ENCODE measurements around the gene INSM1.

The INSM1 gene

DNA sequence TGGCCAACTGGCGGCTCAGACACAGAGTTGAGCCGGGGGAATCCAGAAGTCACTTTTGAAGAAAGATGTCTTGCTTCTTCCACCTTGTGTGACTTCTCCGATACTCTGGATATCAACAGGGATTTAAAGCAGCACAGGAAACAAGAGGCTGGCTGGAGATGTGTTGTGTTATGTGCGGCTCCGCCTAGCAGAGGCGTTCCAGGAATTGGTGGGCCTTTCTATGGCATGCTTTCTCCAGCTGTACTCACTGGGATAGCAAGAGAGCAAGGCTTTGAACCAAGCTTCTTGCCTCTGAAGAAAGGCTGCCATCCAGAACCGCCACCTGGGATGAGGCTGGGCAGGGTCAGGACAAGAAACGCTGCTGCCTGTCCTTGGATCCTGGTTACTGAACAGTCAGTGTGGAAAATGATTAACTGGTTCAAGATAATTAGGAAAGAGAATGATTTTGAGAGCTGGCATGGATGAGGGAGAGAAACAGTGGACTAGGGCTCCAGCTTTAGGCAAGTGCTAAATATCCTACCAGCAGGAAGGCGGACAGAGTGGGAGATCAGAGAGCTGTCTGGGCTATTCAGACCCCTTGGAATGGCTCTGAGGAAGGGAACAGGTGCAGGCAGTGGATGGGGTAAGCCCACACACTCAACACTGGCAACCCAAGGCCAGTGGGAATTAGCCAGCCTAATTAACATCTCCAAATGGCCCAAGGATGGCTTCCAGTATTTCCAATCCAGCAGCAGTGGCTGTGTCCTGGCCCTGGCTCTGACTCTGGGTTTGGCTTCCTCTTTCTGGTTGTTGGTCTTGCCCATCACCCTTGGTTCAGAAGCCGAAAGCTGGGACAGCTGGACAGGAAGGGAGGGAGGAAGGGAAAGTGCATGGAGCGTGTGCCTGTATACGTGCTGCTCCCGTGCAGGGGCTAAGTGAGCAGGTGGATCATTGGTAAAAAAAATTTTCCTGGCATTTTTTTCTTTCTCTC, 31.9 kb downstream of the INSM1 start:
- H3K27ac ChIP-seq (ENCODE audit: low read depth, low read length) = no peak overlapping the region
- H2AFZ ChIP-seq (ENCODE audit: insufficient read depth, low read length, poor library complexity) = no peak overlapping the region
- H2AK5ac ChIP-seq (ENCODE audit: low read length) = no peak overlapping the region
- no peak overlapping the region for H4K12ac ChIP-seq (ENCODE audit: low read depth, low read length)
- H3K9me3 ChIP-seq (ENCODE audit: insufficient read depth, low read depth, low read length) = peaks cover 2% of the 10 kb centered on the region
- no peaks in the 10 kb centered on the region for H3K79me1 ChIP-seq (ENCODE audit: low read length)
- WGBS (ENCODE audit: extremely low coverage, insufficient coverage, insufficient read length) = no CpG with 5 or more reads among the region's 13 CpGs
- H3K4me3 ChIP-seq (ENCODE audit: low read depth, low read length) = no peak overlapping the region
- H4K8ac ChIP-seq (ENCODE audit: low read depth, low read length) = no peak overlapping the region
- H4K91ac ChIP-seq (ENCODE audit: low read depth, low read length) = no peak overlapping the region
- H3K36me3 ChIP-seq (ENCODE audit: control insufficient read depth in 1 of 2, insufficient read depth in 2 of 2, low read length in 2 of 2) = no peaks in the 10 kb centered on the region
- peaks cover 3 to 6% of the 10 kb centered on the region in 2 experiments for H3K4me1 ChIP-seq (ENCODE audit: control insufficient read depth in 1 of 2, insufficient read depth in 2 of 2, low read length in 2 of 2)
- no peak overlapping the region for H2BK5ac ChIP-seq (ENCODE audit: low read depth, low read length, poor library complexity)
- no peak overlapping the region for H3K9ac ChIP-seq (ENCODE audit: low read length)
- no peak overlapping the region for H3K23ac ChIP-seq (ENCODE audit: low read length)
- H3K4me2 ChIP-seq (ENCODE audit: low read length) = no peak overlapping the region
- no peak overlapping the region for H2BK12ac ChIP-seq (ENCODE audit: low read length)
- no peak overlapping the region for H3K4ac ChIP-seq (ENCODE audit: low read depth, low read length)
- no peak overlapping the region for H3K18ac ChIP-seq (ENCODE audit: low read length)
- no peak overlapping the region for H3K14ac ChIP-seq (ENCODE audit: low read length)
- H3K79me2 ChIP-seq (ENCODE audit: control insufficient read depth, insufficient read depth, low read length, poor library complexity) = no peaks in the 10 kb centered on the region
- H2BK120ac ChIP-seq (ENCODE audit: insufficient read depth, low read length, poor library complexity) = no peak overlapping the region
- no peaks in the 10 kb centered on the region for H3K27me3 ChIP-seq (ENCODE audit: insufficient read depth, low read length)
- no peak for DNase-seq

DNA sequence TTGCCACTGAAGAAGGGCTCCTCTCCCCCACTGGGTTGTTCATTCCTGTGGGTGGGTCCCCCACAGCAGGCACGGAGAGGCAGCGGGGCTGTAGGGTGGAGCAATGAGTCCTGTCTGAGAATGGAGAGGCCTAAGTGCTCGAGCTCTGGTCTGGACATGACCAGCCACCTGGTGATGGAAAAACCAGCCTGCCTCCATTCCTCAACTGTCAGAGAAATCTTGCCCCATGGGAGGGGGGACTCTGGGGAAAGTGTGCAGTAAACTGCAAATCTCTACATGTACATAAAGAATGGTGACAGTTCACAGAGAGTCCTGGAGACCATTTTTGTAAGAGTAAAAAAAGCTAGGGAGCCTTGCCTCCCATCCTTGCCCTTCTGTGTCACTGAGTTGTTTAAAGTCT, 34.1 kb downstream of the INSM1 start:
- DNase-seq = peak; percentile 27 to 66
- Histone ChIP-seq H3K4me1 (ENCODE audit: control insufficient read depth in 1 of 2, insufficient read depth in 2 of 2, low read length in 2 of 2) (peaks cover 3 to 6% of the 10 kb centered on the region in 2 experiments), H3K4ac (ENCODE audit: low read depth, low read length) (no peak overlapping the region), H2AK5ac (ENCODE audit: low read length) (no peak overlapping the region), H3K4me3 (ENCODE audit: low read depth, low read length) (no peak overlapping the region), H3K4me2 (ENCODE audit: low read length) (no peak overlapping the region), H3K18ac (ENCODE audit: low read length) (no peak overlapping the region), H4K12ac (ENCODE audit: low read depth, low read length) (no peak overlapping the region), H3K27ac (ENCODE audit: low read depth, low read length) (no peak overlapping the region), H3K36me3 (ENCODE audit: control insufficient read depth in 1 of 2, insufficient read depth in 2 of 2, low read length in 2 of 2) (no peaks in the 10 kb centered on the region), H2AFZ (ENCODE audit: insufficient read depth, low read length, poor library complexity) (no peak overlapping the region), H3K79me2 (ENCODE audit: control insufficient read depth, insufficient read depth, low read length, poor library complexity) (no peaks in the 10 kb centered on the region), H3K27me3 (ENCODE audit: insufficient read depth, low read length) (no peaks in the 10 kb centered on the region), H3K9me3 (ENCODE audit: insufficient read depth, low read depth, low read length) (peaks cover 2% of the 10 kb centered on the region), H4K91ac (ENCODE audit: low read depth, low read length) (no peak overlapping the region), H3K23ac (ENCODE audit: low read length) (no peak overlapping the region), H3K14ac (ENCODE audit: low read length) (no peak overlapping the region), H3K79me1 (ENCODE audit: low read length) (no peaks in the 10 kb centered on the region), H3K9ac (ENCODE audit: low read length) (no peak overlapping the region), H4K8ac (ENCODE audit: low read depth, low read length) (no peak overlapping the region), H2BK12ac (ENCODE audit: low read length) (no peak overlapping the region), H2BK5ac (ENCODE audit: low read depth, low read length, poor library complexity) (no peak overlapping the region), H2BK120ac (ENCODE audit: insufficient read depth, low read length, poor library complexity) (no peak overlapping the region)
- WGBS (ENCODE audit: extremely low coverage, insufficient coverage, insufficient read length) = no CpG with 5 or more reads among the region's 3 CpGs

DNA sequence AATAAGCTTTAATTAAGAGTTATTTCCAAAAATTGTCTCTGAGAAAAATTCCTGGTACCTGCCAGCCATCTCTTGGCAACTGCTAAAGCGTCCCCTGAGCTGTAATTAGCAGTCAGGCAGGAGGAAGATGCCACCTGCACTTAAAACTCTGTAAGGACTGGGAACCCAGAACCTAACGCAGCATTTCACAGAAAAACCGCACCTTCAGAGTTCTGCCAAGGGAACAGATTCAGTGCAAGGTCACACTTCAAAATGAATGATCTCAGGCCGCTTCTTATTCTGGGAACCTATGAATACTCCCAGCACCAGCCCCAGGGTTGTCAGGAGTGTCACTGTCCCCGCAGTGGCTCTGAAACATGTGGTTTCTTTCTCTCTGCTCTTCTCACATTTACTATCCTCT, 36.7 kb downstream of the INSM1 start:
- Histone ChIP-seq H3K4ac (ENCODE audit: low read depth, low read length) (no peak overlapping the region), H2BK5ac (ENCODE audit: low read depth, low read length, poor library complexity) (no peak overlapping the region), H3K27ac (ENCODE audit: low read depth, low read length) (no peak overlapping the region), H2BK12ac (ENCODE audit: low read length) (no peak overlapping the region), H4K91ac (ENCODE audit: low read depth, low read length) (no peak overlapping the region), H3K4me1 (ENCODE audit: control insufficient read depth in 1 of 2, insufficient read depth in 2 of 2, low read length in 2 of 2) (peaks cover 3 to 6% of the 10 kb centered on the region in 2 experiments), H3K23ac (ENCODE audit: low read length) (no peak overlapping the region), H3K36me3 (ENCODE audit: control insufficient read depth in 1 of 2, insufficient read depth in 2 of 2, low read length in 2 of 2) (no peaks in the 10 kb centered on the region), H3K4me3 (ENCODE audit: low read depth, low read length) (no peak overlapping the region), H3K9me3 (ENCODE audit: insufficient read depth, low read depth, low read length) (peaks cover 2% of the 10 kb centered on the region), H3K79me1 (ENCODE audit: low read length) (no peaks in the 10 kb centered on the region), H3K18ac (ENCODE audit: low read length) (no peak overlapping the region), H2AFZ (ENCODE audit: insufficient read depth, low read length, poor library complexity) (no peak overlapping the region), H3K27me3 (ENCODE audit: insufficient read depth, low read length) (no peaks in the 10 kb centered on the region), H2BK120ac (ENCODE audit: insufficient read depth, low read length, poor library complexity) (no peak overlapping the region), H2AK5ac (ENCODE audit: low read length) (no peak overlapping the region), H3K79me2 (ENCODE audit: control insufficient read depth, insufficient read depth, low read length, poor library complexity) (no peaks in the 10 kb centered on the region), H4K8ac (ENCODE audit: low read depth, low read length) (no peak overlapping the region), H3K4me2 (ENCODE audit: low read length) (no peak overlapping the region), H3K14ac (ENCODE audit: low read length) (no peak overlapping the region), H4K12ac (ENCODE audit: low read depth, low read length) (no peak overlapping the region), H3K9ac (ENCODE audit: low read length) (no peak overlapping the region)
- no CpG with 5 or more reads among the region's 5 CpGs for WGBS (ENCODE audit: extremely low coverage, insufficient coverage, insufficient read length)
- no peak for DNase-seq

DNA sequence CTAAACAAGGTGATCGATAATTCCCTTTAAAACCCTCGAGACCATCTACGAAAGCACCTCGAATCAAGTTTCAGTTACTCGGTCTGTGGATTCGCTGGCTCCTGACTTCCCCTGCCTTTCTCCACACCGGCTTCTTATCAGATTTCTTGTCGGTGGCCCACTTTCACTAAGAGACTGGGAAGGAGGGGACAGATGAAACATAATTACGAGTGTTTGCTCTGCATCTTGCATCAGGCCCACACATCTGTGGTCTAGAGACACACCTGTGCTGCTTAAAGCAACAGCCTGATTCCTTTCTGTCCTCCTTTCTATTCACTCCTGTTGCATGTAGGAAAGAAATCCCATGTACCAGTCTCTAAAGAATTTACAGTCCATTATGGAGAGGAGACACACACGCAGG, 37.7 kb downstream of the INSM1 start:
- Histone ChIP-seq H2BK120ac (ENCODE audit: insufficient read depth, low read length, poor library complexity) (no peak overlapping the region), H2BK12ac (ENCODE audit: low read length) (no peak overlapping the region), H3K27ac (ENCODE audit: low read depth, low read length) (no peak overlapping the region), H2BK5ac (ENCODE audit: low read depth, low read length, poor library complexity) (no peak overlapping the region), H3K14ac (ENCODE audit: low read length) (no peak overlapping the region), H4K8ac (ENCODE audit: low read depth, low read length) (no peak overlapping the region), H3K9ac (ENCODE audit: low read length) (no peak overlapping the region), H3K4me3 (ENCODE audit: low read depth, low read length) (no peak overlapping the region), H3K4ac (ENCODE audit: low read depth, low read length) (no peak overlapping the region), H3K18ac (ENCODE audit: low read length) (no peak overlapping the region), H3K23ac (ENCODE audit: low read length) (no peak overlapping the region), H3K36me3 (ENCODE audit: control insufficient read depth in 1 of 2, insufficient read depth in 2 of 2, low read length in 2 of 2) (no peaks in the 10 kb centered on the region), H3K4me2 (ENCODE audit: low read length) (no peak overlapping the region), H2AFZ (ENCODE audit: insufficient read depth, low read length, poor library complexity) (no peak overlapping the region), H2AK5ac (ENCODE audit: low read length) (no peak overlapping the region), H3K4me1 (ENCODE audit: control insufficient read depth in 1 of 2, insufficient read depth in 2 of 2, low read length in 2 of 2) (peaks cover 3 to 6% of the 10 kb centered on the region in 2 experiments), H3K27me3 (ENCODE audit: insufficient read depth, low read length) (no peaks in the 10 kb centered on the region), H3K9me3 (ENCODE audit: insufficient read depth, low read depth, low read length) (peaks cover 2% of the 10 kb centered on the region), H4K91ac (ENCODE audit: low read depth, low read length) (no peak overlapping the region), H4K12ac (ENCODE audit: low read depth, low read length) (no peak overlapping the region), H3K79me1 (ENCODE audit: low read length) (no peaks in the 10 kb centered on the region), H3K79me2 (ENCODE audit: control insufficient read depth, insufficient read depth, low read length, poor library complexity) (no peaks in the 10 kb centered on the region)
- WGBS (ENCODE audit: extremely low coverage, insufficient coverage, insufficient read length) = no CpG with 5 or more reads among the region's 10 CpGs
- no peak for DNase-seq
